ENCODE results near the gene SIM2.

DNA sequence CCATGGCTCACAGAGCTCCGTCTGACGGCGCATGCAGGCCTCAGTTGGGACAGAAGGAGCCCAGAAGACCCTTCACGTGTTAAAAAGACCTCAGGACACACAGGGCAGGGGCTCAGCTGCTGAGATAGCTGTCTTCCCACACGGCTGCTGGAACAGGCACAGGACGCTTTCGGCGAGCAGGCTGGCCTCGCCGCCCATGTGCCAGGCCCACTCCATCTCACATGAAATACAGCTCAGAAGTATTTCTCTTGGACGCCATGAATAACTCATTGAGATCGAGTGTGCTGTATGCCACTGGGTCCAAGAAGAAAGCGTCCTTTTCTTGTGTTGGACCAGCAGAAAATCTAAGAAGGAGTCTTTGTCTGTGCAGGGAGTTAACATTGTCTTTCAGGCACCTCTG, 69.6 kb downstream of the SIM2 start:
- no peak for TF ChIP-seq SP1 (IDR thresholded peaks at IDR 0.05)
- TF ChIP-seq ARNT (IDR thresholded peaks at IDR 0.05): no peak
- TF ChIP-seq BHLHE40 (IDR thresholded peaks at IDR 0.05; ENCODE audit: borderline replicate concordance): no peak
- TF ChIP-seq FOXA1 (IDR thresholded peaks at IDR 0.05): no peak
- TF ChIP-seq ELF4 (IDR thresholded peaks at IDR 0.05): no peak
- no peak for TF ChIP-seq FOXK2 (IDR thresholded peaks at IDR 0.05)
- TF ChIP-seq SUZ12 (IDR thresholded peaks at IDR 0.05): no peak
- no peak for TF ChIP-seq ZNF384 (IDR thresholded peaks at IDR 0.05)
- TF ChIP-seq, protein P1, sequence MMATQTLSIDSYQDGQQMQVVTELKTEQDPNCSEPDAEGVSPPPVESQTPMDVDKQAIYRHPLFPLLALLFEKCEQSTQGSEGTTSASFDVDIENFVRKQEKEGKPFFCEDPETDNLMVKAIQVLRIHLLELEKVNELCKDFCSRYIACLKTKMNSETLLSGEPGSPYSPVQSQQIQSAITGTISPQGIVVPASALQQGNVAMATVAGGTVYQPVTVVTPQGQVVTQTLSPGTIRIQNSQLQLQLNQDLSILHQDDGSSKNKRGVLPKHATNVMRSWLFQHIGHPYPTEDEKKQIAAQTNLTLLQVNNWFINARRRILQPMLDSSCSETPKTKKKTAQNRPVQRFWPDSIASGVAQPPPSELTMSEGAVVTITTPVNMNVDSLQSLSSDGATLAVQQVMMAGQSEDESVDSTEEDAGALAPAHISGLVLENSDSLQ (IDR thresholded peaks at IDR 0.05): no peak
- TF ChIP-seq NFRKB (IDR thresholded peaks at IDR 0.05): no peak

All from HEK293T (cell line).